ENCODE data around the gene TM9SF3.
A peak's percentile ranks its signal among the peaks of the same experiment; 100 is the strongest.

The TM9SF3 gene

DNA sequence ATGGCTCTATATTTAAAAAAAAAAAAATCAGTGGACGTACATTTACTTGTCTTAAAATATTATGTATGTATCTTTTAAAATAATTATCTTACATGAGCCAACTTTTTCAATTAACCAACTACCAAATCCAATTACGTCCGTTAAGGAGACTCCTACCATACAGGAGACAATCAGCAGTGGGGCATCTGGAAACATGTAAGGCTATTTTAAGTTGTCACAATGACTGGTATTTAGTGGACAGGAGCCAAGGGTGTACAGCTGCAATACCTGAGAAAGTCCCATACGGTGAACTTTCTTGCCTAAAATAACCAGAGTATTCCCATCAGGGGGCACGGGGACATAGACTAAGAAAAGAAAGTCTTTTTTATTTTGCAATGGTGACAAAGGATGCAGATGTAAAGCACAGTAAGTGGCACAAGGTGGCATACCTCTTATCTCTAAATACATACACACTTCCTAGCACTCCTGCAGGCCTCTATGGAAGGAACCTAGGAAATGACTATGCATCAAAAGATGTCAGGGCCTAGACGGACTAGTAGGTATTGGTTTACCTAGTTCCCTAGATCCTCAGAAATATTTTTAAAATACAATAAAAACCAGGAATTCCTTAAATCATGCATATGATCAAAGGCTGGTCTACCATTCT, 57.1 kb downstream of the TM9SF3 start:
- no peak overlapping the region for H3K9ac ChIP-seq (ENCODE audit: low read depth, low read length)
- H3K4me1 ChIP-seq (ENCODE audit: insufficient read depth, low read length), result no peaks in the 10 kb centered on the region
- no peaks in the 10 kb centered on the region for H3K27me3 ChIP-seq (ENCODE audit: insufficient read depth, low read length)
- no peaks in the 10 kb centered on the region for H3K9me3 ChIP-seq (ENCODE audit: insufficient read depth, low read depth, low read length)
- H3K36me3 ChIP-seq (ENCODE audit: insufficient read depth, low read length), result peaks cover 89% of the 10 kb centered on the region
- no peak overlapping the region for H3K4me3 ChIP-seq (ENCODE audit: low read length)
- 97% methylated on average over 5 of the region's 6 CpGs for WGBS
- no peak overlapping the region for H3K27ac ChIP-seq (ENCODE audit: low read depth, low read length)

GRCh38 chr10:96524741-96525140, 62.1 kb downstream of the TM9SF3 start:
- Histone ChIP-seq H3K27me3 (ENCODE audit: insufficient read depth, low read length) (no peaks in the 10 kb centered on the region), H3K9ac (ENCODE audit: low read depth, low read length) (no peak overlapping the region), H3K9me3 (ENCODE audit: insufficient read depth, low read depth, low read length) (no peaks in the 10 kb centered on the region), H3K36me3 (ENCODE audit: insufficient read depth, low read length) (peaks cover 89% of the 10 kb centered on the region), H3K27ac (ENCODE audit: low read depth, low read length) (no peak overlapping the region), H3K4me1 (ENCODE audit: insufficient read depth, low read length) (no peaks in the 10 kb centered on the region), H3K4me3 (ENCODE audit: low read length) (no peak overlapping the region)
- WGBS, result 86% methylated on average over 1 of the region's 1 CpG

- 89% methylated on average over 1 of the region's 1 CpG for WGBS
- Histone ChIP-seq H3K4me3 (ENCODE audit: low read length) (no peak overlapping the region), H3K9ac (ENCODE audit: low read depth, low read length) (no peak overlapping the region), H3K27me3 (ENCODE audit: insufficient read depth, low read length) (peaks cover 40% of the 10 kb centered on the region), H3K9me3 (ENCODE audit: insufficient read depth, low read depth, low read length) (no peaks in the 10 kb centered on the region), H3K27ac (ENCODE audit: low read depth, low read length) (no peak overlapping the region), H3K4me1 (ENCODE audit: insufficient read depth, low read length) (0 out of 2 replicates have a peak, but pooled peaks cover under 1% of the 10 kb centered on the region), H3K36me3 (ENCODE audit: insufficient read depth, low read length) (peaks cover 27% of the 10 kb centered on the region)
Measured at GRCh38 chr10:96517284-96517683, 69.5 kb downstream of the TM9SF3 start.

DNA sequence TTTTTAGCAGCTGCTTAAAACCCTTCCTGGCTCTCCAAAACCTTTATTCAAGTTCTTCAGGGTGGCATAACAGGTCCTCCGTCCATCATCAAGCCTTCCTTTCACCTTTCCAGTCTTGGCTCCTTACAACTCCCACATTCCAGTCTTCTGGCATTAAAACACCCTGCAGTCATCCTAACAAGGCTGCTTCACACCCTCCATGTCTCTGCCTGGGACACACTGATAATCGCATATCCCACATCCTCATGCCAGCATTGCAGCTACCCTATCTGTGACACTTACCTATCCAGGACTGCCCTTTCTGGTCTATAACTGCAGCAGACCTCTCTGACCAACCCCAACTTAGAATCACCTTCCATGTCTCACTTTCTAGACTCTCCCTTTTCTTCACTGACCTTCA, 70.5 kb downstream of the TM9SF3 start:
- H3K9ac ChIP-seq (ENCODE audit: low read depth, low read length), result no peak overlapping the region
- H3K9me3 ChIP-seq (ENCODE audit: insufficient read depth, low read depth, low read length), result no peaks in the 10 kb centered on the region
- no peak overlapping the region for H3K27ac ChIP-seq (ENCODE audit: low read depth, low read length)
- H3K4me3 ChIP-seq (ENCODE audit: low read length), result no peak overlapping the region
- 91% methylated on average over 2 of the region's 2 CpGs for WGBS
- peaks cover 10% of the 10 kb centered on the region for H3K4me1 ChIP-seq (ENCODE audit: insufficient read depth, low read length)
- H3K27me3 ChIP-seq (ENCODE audit: insufficient read depth, low read length), result peaks cover 50% of the 10 kb centered on the region
- peaks cover 18% of the 10 kb centered on the region for H3K36me3 ChIP-seq (ENCODE audit: insufficient read depth, low read length)

GRCh38 chr10:96513698-96514561, 72.9 kb downstream of the TM9SF3 start, which contains the start of gene TLL2:
TLL2 (minus strand) TSS chr10:96513926; CDS start chr10:96513685, 241 bp downstream.
- 2% methylated on average over 68 of the region's 68 CpGs for WGBS
- H3K27ac ChIP-seq (ENCODE audit: low read depth, low read length), result peak within 1 kb of the TSS; percentile 63; the same call in 1 of the 2 replicates
- H3K27me3 ChIP-seq (ENCODE audit: insufficient read depth, low read length), result peaks cover 51% of the 10 kb centered on the region
- no peaks in the 10 kb centered on the region for H3K9me3 ChIP-seq (ENCODE audit: insufficient read depth, low read depth, low read length)
- peak within 1 kb of the TSS; percentile 23; the same call in 1 of the 2 replicates for H3K9ac ChIP-seq (ENCODE audit: low read depth, low read length)
- H3K4me3 ChIP-seq (ENCODE audit: low read length), result peak within 1 kb of the TSS; percentile 59
- H3K4me1 ChIP-seq (ENCODE audit: insufficient read depth, low read length), result peaks cover 15% of the 10 kb centered on the region
- no peaks in the 10 kb centered on the region for H3K36me3 ChIP-seq (ENCODE audit: insufficient read depth, low read length)

DNA sequence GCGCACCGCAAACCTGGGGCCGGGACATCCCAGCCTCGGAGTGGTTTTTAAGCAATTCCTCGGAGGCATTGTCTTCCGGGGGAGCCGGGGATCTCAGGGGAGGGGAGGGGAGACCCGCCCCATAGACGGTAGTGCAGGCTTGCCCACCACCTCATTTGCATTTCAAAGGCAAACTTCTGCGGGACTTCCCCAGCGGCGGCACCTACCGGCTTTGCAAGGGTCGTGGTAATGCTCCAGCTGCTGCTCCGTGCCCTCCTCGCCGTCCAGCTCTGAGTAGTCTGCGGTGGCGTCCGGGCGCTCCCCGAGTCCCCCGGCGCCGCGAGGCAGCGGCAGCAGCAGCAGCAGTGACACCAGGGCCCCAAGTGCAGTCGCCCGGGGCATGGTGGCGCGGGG, 73.5 kb downstream of the TM9SF3 start:
- peak overlapping the region; percentile 63; the same call in 1 of the 2 replicates for H3K27ac ChIP-seq (ENCODE audit: low read depth, low read length)
- H3K9me3 ChIP-seq (ENCODE audit: insufficient read depth, low read depth, low read length), result no peaks in the 10 kb centered on the region

GRCh38 chr10:96512524-96513304, 74.1 kb downstream of the TM9SF3 start:
- Histone ChIP-seq H3K9me3 (ENCODE audit: insufficient read depth, low read depth, low read length) (no peaks in the 10 kb centered on the region), H3K27me3 (ENCODE audit: insufficient read depth, low read length) (peaks cover 51% of the 10 kb centered on the region), H3K27ac (ENCODE audit: low read depth, low read length) (no peak overlapping the region), H3K4me3 (ENCODE audit: low read length) (peak overlapping the region; percentile 59), H3K36me3 (ENCODE audit: insufficient read depth, low read length) (no peaks in the 10 kb centered on the region), H3K4me1 (ENCODE audit: insufficient read depth, low read length) (peaks cover 22% of the 10 kb centered on the region), H3K9ac (ENCODE audit: low read depth, low read length) (peak overlapping the region; percentile 25; the same call in 1 of the 2 replicates)
- under 1% methylated on average over 65 of the region's 65 CpGs for WGBS

More for the DNA sequence above, 73.5 kb downstream of the TM9SF3 start:
- Histone ChIP-seq H3K4me3 (ENCODE audit: low read length) (peak overlapping the region; percentile 59), H3K36me3 (ENCODE audit: insufficient read depth, low read length) (no peaks in the 10 kb centered on the region), H3K9ac (ENCODE audit: low read depth, low read length) (peak overlapping the region; percentile 23; the same call in 1 of the 2 replicates), H3K4me1 (ENCODE audit: insufficient read depth, low read length) (peaks cover 21% of the 10 kb centered on the region), H3K27me3 (ENCODE audit: insufficient read depth, low read length) (peaks cover 51% of the 10 kb centered on the region)
- WGBS, result under 1% methylated on average over 31 of the region's 31 CpGs

DNA sequence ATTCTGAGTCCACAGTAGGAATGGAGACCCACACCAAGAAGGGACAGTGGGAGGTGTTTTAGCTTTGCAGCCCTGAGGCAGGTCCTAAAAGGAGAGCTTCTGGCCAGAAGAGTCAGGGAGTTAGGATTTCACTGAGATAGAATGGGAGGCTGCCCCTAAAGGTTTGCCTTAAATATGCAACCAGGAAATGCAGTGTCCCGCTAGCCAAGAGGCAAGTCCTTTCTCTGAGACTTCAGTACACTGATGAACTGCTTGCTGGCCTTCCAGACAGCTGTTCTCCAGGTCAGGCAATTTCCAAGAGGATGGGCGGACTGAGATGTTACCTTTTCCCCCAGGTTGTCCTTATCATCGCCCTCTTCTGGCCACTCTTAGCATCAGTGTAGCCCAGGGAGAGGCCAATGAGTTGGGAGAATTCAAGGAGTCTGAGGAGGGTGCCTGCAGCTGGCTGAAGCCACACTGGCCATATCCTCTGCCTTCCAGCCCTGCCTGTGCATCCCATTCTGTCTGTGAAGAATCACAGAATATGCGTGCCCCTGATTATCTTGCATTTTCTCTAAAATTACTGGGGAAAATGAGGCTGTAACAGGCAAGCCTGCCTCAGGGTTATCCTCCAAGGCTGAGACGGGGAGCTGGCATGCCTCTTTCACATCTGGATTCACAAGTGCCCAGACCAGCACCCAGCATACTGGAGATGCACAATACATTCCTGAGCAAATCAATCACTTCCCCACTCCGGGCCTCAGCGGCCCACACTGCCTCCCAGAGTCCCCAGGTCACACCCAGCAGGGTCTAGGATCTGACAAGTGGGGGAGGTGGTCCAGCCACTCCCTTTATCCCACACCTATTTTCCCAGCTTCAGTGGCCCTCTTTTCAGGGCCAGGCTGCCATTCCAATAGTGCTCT, 75.5 kb downstream of the TM9SF3 start:
- Histone ChIP-seq H3K27me3 (ENCODE audit: insufficient read depth, low read length) (peaks cover 43% of the 10 kb centered on the region), H3K9me3 (ENCODE audit: insufficient read depth, low read depth, low read length) (no peaks in the 10 kb centered on the region), H3K4me1 (ENCODE audit: insufficient read depth, low read length) (peaks cover 22% of the 10 kb centered on the region), H3K4me3 (ENCODE audit: low read length) (no peak overlapping the region), H3K27ac (ENCODE audit: low read depth, low read length) (no peak overlapping the region), H3K9ac (ENCODE audit: low read depth, low read length) (no peak overlapping the region), H3K36me3 (ENCODE audit: insufficient read depth, low read length) (no peaks in the 10 kb centered on the region)
- WGBS, result 37% methylated on average over 7 of the region's 7 CpGs

- Histone ChIP-seq H3K36me3 (ENCODE audit: insufficient read depth, low read length) (no peaks in the 10 kb centered on the region), H3K27me3 (ENCODE audit: insufficient read depth, low read length) (peaks cover 23% of the 10 kb centered on the region), H3K4me3 (ENCODE audit: low read length) (no peak overlapping the region), H3K4me1 (ENCODE audit: insufficient read depth, low read length) (peaks cover 22% of the 10 kb centered on the region), H3K9me3 (ENCODE audit: insufficient read depth, low read depth, low read length) (no peaks in the 10 kb centered on the region), H3K27ac (ENCODE audit: low read depth, low read length) (peak overlapping the region; percentile 75), H3K9ac (ENCODE audit: low read depth, low read length) (no peak overlapping the region)
- WGBS, result 61% methylated on average over 3 of the region's 3 CpGs
Measured at GRCh38 chr10:96509017-96509641, 77.7 kb downstream of the TM9SF3 start.

GRCh38 chr10:96507044-96507443, 79.8 kb downstream of the TM9SF3 start:
- WGBS, result 83% methylated on average over 2 of the region's 2 CpGs
- no peak overlapping the region for H3K4me3 ChIP-seq (ENCODE audit: low read length)

More at GRCh38 chr10:96507044-96507443, 79.8 kb downstream of the TM9SF3 start:
- no peaks in the 10 kb centered on the region for H3K9me3 ChIP-seq (ENCODE audit: insufficient read depth, low read depth, low read length)
- no peak overlapping the region for H3K27ac ChIP-seq (ENCODE audit: low read depth, low read length)
- peaks cover 19% of the 10 kb centered on the region for H3K4me1 ChIP-seq (ENCODE audit: insufficient read depth, low read length)
- H3K9ac ChIP-seq (ENCODE audit: low read depth, low read length), result no peak overlapping the region
- H3K36me3 ChIP-seq (ENCODE audit: insufficient read depth, low read length), result no peaks in the 10 kb centered on the region
- peaks cover 8% of the 10 kb centered on the region for H3K27me3 ChIP-seq (ENCODE audit: insufficient read depth, low read length)
